Left kidney (tissue), 1 donor: Measurements from ENCODE around the gene COX10. TPM values are rescaled to one million over a fixed set of nuclear protein-coding genes. Genes with fewer than 3 reads are reported as not detected.

ENCODE experiments used
- polyA plus RNA-seq: library from polyadenylated mRNA; unstranded; fragments of 120-200 nt; gene quantifications from one replicate; pipeline ENCODE4 v1.2.1, GENCODE V29; 2013; ENCODE audit not compliant: insufficient read length

Gene COX10
- polyA plus RNA-seq, 1 donor = 20.0 TPM

Other genes with a start within 250 kb of the COX10 start
- 1.2 TPM for gene CDRT15, start 167.4 kb downstream of the COX10 start, polyA plus RNA-seq
- gene HS3ST3B1, start 231.6 kb downstream of the COX10 start, polyA plus RNA-seq = 26.8 TPM